Osteoblast (primary cell): ENCODE data around the gene ACOD1. TPM values are rescaled to one million over a fixed set of nuclear protein-coding genes. Genes with fewer than 3 reads are reported as not detected.

Experiments used
- DNase-seq: peaks from one replicate; pipeline ENCODE4 v3.0.0; 2011; ENCODE audit warnings: low spot score, mixed read lengths; ENCODE audit not compliant: insufficient read length; ENCODE audit errors: missing footprints
- H2AFZ ChIP-seq: 2 replicates; pipeline ENCODE4 v1.6.0; 2011; ENCODE audit warnings: mild to moderate bottlenecking, low read length
- H3K27ac ChIP-seq: 2 replicates; pipeline ENCODE4 v1.5.1; 2011; ENCODE audit warnings: mild to moderate bottlenecking, low read depth, low read length, moderate library complexity
- H3K27me3 ChIP-seq: 2 replicates; pipeline ENCODE4 v1.6.0; 2012; ENCODE audit warnings: mild to moderate bottlenecking, control low read depth, inconsistent platforms, low read length, moderate library complexity; ENCODE audit not compliant: insufficient read depth
- H3K36me3 ChIP-seq: 2 replicates; pipeline ENCODE4 v1.5.1; 2011; ENCODE audit warnings: mild to moderate bottlenecking, low read length, control low read depth, moderate library complexity; ENCODE audit not compliant: insufficient read depth
- H3K4me1 ChIP-seq: 2 replicates; pipeline ENCODE4 v1.5.1; 2011; ENCODE audit warnings: mild to moderate bottlenecking, low read length, control low read depth, moderate library complexity; ENCODE audit not compliant: insufficient read depth
- H3K4me2 ChIP-seq: 2 replicates; pipeline ENCODE4 v1.6.0; 2011; ENCODE audit warnings: mild to moderate bottlenecking, low read length; ENCODE audit not compliant: insufficient read depth
- H3K4me3 ChIP-seq: fragments of 200-600 bp; sonication (generic); 3 replicates; pipeline ENCODE4 v1.5.1; 2012; ENCODE audit warnings: mild to moderate bottlenecking, low read length, inconsistent platforms; ENCODE audit not compliant: insufficient read depth
- H3K79me2 ChIP-seq: 2 replicates; pipeline ENCODE4 v1.6.0; 2012; ENCODE audit warnings: mild to moderate bottlenecking, low read length, control low read depth, inconsistent platforms; ENCODE audit not compliant: insufficient read depth
- H3K9me3 ChIP-seq: 2 replicates; pipeline ENCODE4 v1.5.1; 2011; ENCODE audit warnings: low read depth, low read length, control low read depth
- H4K20me1 ChIP-seq: 2 replicates; pipeline ENCODE4 v1.6.0; 2012; ENCODE audit warnings: mild to moderate bottlenecking, low read length, control low read depth; ENCODE audit not compliant: insufficient read depth
- CTCF ChIP-seq: IDR thresholded peaks from 2 replicates; pipeline ENCODE4 v1.5.1; 2011; ENCODE audit warnings: mild to moderate bottlenecking, low read depth, low read length, moderate library complexity; ENCODE audit errors: extremely low read depth
- total RNA-seq: library from RNA; depleted of rRNA; stranded (reverse); fragments of >200 nt; gene quantifications from 2 replicates; pipeline ENCODE4 v1.2.3, GENCODE V29; 2012

The ACOD1 gene
- total RNA-seq, 1 donor = not detected

GRCh38 chr13:76921516-76921915, 26.8 kb upstream of the ACOD1 start:
- Histone ChIP-seq H3K36me3 (no peaks in the 10 kb centered on the region), H2AFZ (no peak overlapping the region), H3K9me3 (no peaks in the 10 kb centered on the region), H4K20me1 (no peaks in the 10 kb centered on the region), H3K4me2 (no peak overlapping the region), H3K4me1 (peaks cover 5% of the 10 kb centered on the region), H3K27ac (no peak overlapping the region), H3K27me3 (no peaks in the 10 kb centered on the region), H3K4me3 (no peak overlapping the region), H3K79me2 (no peaks in the 10 kb centered on the region)
- no peak for TF ChIP-seq CTCF
- peak; percentile 9 for DNase-seq

GRCh38 chr13:76925115-76925514, 23.2 kb upstream of the ACOD1 start:
- H3K4me3 ChIP-seq = no peak overlapping the region
- H3K9me3 ChIP-seq = no peaks in the 10 kb centered on the region
- DNase-seq = no peak
- H2AFZ ChIP-seq = no peak overlapping the region
- no peak overlapping the region for H3K4me2 ChIP-seq
- H4K20me1 ChIP-seq = no peaks in the 10 kb centered on the region
- H3K4me1 ChIP-seq = no peaks in the 10 kb centered on the region
- no peaks in the 10 kb centered on the region for H3K79me2 ChIP-seq
- TF ChIP-seq CTCF = no peak
- no peaks in the 10 kb centered on the region for H3K36me3 ChIP-seq
- H3K27me3 ChIP-seq = no peaks in the 10 kb centered on the region
- H3K27ac ChIP-seq = no peak overlapping the region

GRCh38 chr13:76927955-76928354, 20.4 kb upstream of the ACOD1 start:
- Histone ChIP-seq H2AFZ (no peak overlapping the region), H4K20me1 (no peaks in the 10 kb centered on the region), H3K9me3 (peaks cover 2% of the 10 kb centered on the region), H3K27ac (no peak overlapping the region), H3K36me3 (no peaks in the 10 kb centered on the region), H3K27me3 (no peaks in the 10 kb centered on the region), H3K4me1 (no peaks in the 10 kb centered on the region), H3K4me2 (no peak overlapping the region), H3K4me3 (no peak overlapping the region), H3K79me2 (no peaks in the 10 kb centered on the region)
- no peak for TF ChIP-seq CTCF
- DNase-seq = no peak

- H3K27me3 ChIP-seq = no peaks in the 10 kb centered on the region
- no peak for DNase-seq
- H3K9me3 ChIP-seq = peaks cover 2% of the 10 kb centered on the region
- H2AFZ ChIP-seq = no peak overlapping the region
- H3K4me1 ChIP-seq = no peaks in the 10 kb centered on the region
- no peak overlapping the region for H3K4me3 ChIP-seq
- no peaks in the 10 kb centered on the region for H3K79me2 ChIP-seq
- no peaks in the 10 kb centered on the region for H3K36me3 ChIP-seq
- no peaks in the 10 kb centered on the region for H4K20me1 ChIP-seq
- H3K4me2 ChIP-seq = no peak overlapping the region
- no peak overlapping the region for H3K27ac ChIP-seq
- TF ChIP-seq CTCF = no peak
Observed at GRCh38 chr13:76928456-76928855, 19.9 kb upstream of the ACOD1 start.
